Cardiac muscle cell (in vitro differentiated cells and primary cell): ENCODE data around the gene DERA. TPM values are rescaled to one million over a fixed set of nuclear protein-coding genes. Genes with fewer than 3 reads are reported as not detected.

Source experiments
- DNase-seq, 2 donors: peaks; one replicate each; pipeline versions ENCODE4 v3.0.0 to v3.0.0-alpha.2; 2010 to 2017; ENCODE audit warnings: low read depth in 1 of 2, low spot score in 1 of 2
- H3K27ac ChIP-seq: fragments of 200-600 bp; sonication (generic); 2 replicates; pipeline ENCODE4 v1.5.1; 2016
- H3K27me3 ChIP-seq: fragments of 200-600 bp; sonication (generic); 2 replicates; pipeline ENCODE4 v1.6.0; 2016; ENCODE audit warnings: control low read depth
- H3K36me3 ChIP-seq: fragments of 200-600 bp; sonication (generic); 2 replicates; pipeline ENCODE4 v1.5.1; 2016; ENCODE audit warnings: control low read depth
- H3K4me1 ChIP-seq: fragments of 200-600 bp; sonication (generic); 2 replicates; pipeline ENCODE4 v1.8.1; 2017; ENCODE audit warnings: low read depth, mild to moderate bottlenecking, mixed run types
- H3K4me3 ChIP-seq: fragments of 200-600 bp; sonication (generic); 2 replicates; pipeline ENCODE4 v1.5.1; 2016; ENCODE audit warnings: mild to moderate bottlenecking
- H3K9me3 ChIP-seq: fragments of 200-600 bp; sonication (generic); 2 replicates; pipeline ENCODE4 v1.5.1; 2017; ENCODE audit warnings: low read depth, mild to moderate bottlenecking, control low read depth
- polyA plus RNA-seq: library from polyadenylated mRNA; unstranded; fragments of >200 nt; fragmentation: Nextera tagmentation; extraction: Ambion mirVana; gene quantifications from 2 replicates; pipeline ENCODE4 v1.2.1, GENCODE V29; 2016
- total RNA-seq: library from RNA; depleted of rRNA; stranded (reverse); fragments of >200 nt; gene quantifications from 2 replicates; pipeline ENCODE4 v1.2.3, GENCODE V29; 2016
- TF ChIP-seq, protein P1 (sequence below): IDR thresholded peaks from 2 replicates; pipeline ENCODE4 v1.5.1; 2012; ENCODE audit warnings: low read depth, mild to moderate bottlenecking, low read length

The DERA gene
- total and polyA plus RNA-seq, 2 experiments from 2014 or later: 15.2 to 30.7 TPM

DNA sequence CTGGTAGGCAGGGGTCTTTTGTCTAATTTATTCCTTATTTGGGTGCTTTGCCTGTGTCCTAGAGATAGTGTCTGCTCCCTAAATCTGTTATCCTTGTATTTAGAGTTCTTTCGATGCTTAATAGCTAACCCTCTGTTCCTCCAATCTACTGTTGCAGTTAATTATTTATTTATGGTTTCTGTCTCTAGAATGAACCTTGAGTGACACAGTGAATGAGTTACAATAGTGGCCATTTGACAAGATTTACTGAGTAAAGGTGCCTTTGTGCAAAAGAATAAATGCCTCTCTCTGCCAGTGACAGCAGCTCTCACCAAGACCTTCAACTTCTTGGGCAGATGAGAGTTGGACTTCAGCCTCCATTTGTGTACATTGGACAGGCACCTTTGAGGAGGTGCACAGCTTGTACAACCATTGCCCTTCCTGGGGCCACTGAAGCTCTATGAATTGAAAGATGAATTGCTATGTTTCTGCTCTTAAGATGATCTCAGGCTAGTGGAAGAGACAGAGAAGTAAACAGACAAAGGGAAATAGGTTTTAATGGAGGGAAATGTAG lies 165.9 kb downstream of the DERA start:
- Histone ChIP-seq H3K27ac (no peak overlapping the region), H3K4me3 (no peak overlapping the region), H3K9me3 (no peaks in the 10 kb centered on the region), H3K27me3 (no peaks in the 10 kb centered on the region), H3K4me1 (no peaks in the 10 kb centered on the region), H3K36me3 (no peaks in the 10 kb centered on the region)
- no peak for DNase-seq
- TF ChIP-seq, protein P1, sequence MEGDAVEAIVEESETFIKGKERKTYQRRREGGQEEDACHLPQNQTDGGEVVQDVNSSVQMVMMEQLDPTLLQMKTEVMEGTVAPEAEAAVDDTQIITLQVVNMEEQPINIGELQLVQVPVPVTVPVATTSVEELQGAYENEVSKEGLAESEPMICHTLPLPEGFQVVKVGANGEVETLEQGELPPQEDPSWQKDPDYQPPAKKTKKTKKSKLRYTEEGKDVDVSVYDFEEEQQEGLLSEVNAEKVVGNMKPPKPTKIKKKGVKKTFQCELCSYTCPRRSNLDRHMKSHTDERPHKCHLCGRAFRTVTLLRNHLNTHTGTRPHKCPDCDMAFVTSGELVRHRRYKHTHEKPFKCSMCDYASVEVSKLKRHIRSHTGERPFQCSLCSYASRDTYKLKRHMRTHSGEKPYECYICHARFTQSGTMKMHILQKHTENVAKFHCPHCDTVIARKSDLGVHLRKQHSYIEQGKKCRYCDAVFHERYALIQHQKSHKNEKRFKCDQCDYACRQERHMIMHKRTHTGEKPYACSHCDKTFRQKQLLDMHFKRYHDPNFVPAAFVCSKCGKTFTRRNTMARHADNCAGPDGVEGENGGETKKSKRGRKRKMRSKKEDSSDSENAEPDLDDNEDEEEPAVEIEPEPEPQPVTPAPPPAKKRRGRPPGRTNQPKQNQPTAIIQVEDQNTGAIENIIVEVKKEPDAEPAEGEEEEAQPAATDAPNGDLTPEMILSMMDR: no peak

DNA sequence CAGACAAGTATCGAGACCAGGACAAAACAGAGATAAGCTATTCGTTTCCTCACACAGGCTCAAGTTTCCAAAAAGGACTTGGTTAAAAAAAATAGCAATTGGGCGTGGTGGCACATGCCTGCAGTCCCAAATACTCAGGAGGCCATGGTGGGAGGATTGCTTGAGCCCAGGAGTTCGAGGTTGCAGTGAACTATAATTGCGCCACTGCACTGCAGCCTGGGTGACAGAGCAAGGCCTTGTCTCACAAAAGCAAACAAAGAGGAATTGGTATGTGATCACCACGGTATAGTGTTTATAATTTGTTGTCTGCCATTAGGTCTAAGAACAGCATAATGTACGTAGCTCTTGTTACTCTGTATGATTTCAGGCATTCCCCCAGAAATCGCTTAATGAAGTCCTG lies 175.3 kb downstream of the DERA start:
- no peak overlapping the region for H3K27ac ChIP-seq
- H3K27me3 ChIP-seq: no peaks in the 10 kb centered on the region
- no peaks in the 10 kb centered on the region for H3K36me3 ChIP-seq
- H3K9me3 ChIP-seq: no peaks in the 10 kb centered on the region
- TF ChIP-seq, protein P1: no peak
- no peaks in the 10 kb centered on the region for H3K4me1 ChIP-seq
- H3K4me3 ChIP-seq: no peak overlapping the region
- no peak for DNase-seq

DNA sequence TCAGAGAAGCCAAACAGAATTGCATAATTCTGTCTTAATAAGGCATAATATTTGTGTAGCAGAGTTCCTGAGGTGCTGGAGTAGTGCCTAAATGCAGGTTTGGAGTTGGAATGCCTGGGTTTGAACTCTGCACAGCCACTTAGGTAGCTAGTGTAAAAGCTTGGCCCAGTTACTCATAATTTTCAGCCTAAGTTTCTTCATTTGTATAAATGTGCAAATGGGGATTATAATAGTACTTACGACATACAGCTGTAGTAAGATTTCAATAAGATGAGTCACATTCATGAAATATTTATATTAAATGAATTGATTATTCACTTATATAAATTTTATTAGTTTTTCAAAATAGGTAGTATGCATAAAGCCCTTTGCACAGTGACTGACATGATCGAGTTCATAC lies 175.8 kb downstream of the DERA start:
- Histone ChIP-seq H3K4me3 (no peak overlapping the region), H3K36me3 (no peaks in the 10 kb centered on the region), H3K9me3 (no peaks in the 10 kb centered on the region), H3K27me3 (no peaks in the 10 kb centered on the region), H3K27ac (no peak overlapping the region), H3K4me1 (no peaks in the 10 kb centered on the region)
- TF ChIP-seq, protein P1: no peak
- DNase-seq: no peak

Other genes starting within 250 kb of the DERA start
- 6.0 and 11.2 TPM in 2 replicates for gene EPS8, start 121.9 kb upstream of the DERA start, total RNA-seq
- 3.1 and 7.9 TPM in 2 replicates for gene EPS8, start 121.9 kb upstream of the DERA start, polyA plus RNA-seq
- gene STRAP, start 28.9 kb upstream of the DERA start, total RNA-seq: 81.6 and 91.1 TPM in 2 replicates
- gene STRAP, start 28.9 kb upstream of the DERA start, polyA plus RNA-seq: 257 and 261 TPM in 2 replicates